A172 (cell line): ENCODE data around the gene TMEM175. TPM values are rescaled to one million over a fixed set of nuclear protein-coding genes. Genes with fewer than 3 reads are reported as not detected.

ENCODE experiments used
- DNase-seq: peaks from one replicate; pipeline ENCODE4 v3.0.0-alpha.2; 2015; ENCODE audit warnings: low spot score
- total RNA-seq: library from RNA; depleted of rRNA; stranded (reverse); fragments of >200 nt; shearing (Covaris generic); gene quantifications from 2 replicates; pipeline ENCODE4 v1.2.3, GENCODE V29; 2014

TMEM175 gene
- total RNA-seq, 1 experiment from 2014 or later = 27.5 TPM

DNA sequence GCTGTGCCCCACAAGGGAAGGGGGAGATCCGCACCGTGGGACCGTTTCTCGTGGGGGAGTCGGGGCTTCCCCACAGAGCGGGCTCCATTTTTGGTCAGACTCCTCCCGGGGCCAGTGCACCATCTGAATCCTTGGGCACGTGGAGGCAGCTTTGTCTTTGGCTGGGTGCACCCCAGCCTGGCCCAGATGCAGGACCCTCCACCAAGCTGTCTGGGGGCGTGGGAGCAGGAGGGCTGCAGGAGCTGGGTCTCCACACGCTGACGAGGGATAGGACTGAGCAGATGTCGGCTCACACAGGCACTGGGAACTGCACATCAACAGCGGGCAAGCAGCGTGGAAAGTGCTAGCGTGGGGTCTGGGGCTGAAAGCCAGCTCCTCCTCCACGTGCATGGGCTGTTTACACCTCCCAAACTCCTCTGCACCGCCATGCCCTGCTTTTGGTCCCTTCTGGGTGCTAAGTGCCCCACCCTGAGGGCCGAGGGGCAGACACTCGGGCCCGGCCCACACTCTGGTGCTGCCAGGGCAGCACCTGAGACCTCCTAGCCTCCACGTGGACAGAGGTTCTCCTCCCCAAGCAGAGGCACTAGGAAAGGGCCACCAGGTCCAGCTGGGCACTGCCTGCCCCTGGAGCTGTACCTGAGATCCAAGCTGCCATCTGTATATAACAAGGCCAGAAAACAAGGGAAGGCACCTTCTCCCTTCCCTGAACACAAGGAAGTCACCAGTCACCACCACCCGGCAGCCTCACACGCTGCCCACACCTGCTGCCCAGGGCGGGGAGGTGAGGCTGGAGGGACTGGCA is 27.3 kb downstream of the TMEM175 start:
- DNase-seq = no peak

DNA sequence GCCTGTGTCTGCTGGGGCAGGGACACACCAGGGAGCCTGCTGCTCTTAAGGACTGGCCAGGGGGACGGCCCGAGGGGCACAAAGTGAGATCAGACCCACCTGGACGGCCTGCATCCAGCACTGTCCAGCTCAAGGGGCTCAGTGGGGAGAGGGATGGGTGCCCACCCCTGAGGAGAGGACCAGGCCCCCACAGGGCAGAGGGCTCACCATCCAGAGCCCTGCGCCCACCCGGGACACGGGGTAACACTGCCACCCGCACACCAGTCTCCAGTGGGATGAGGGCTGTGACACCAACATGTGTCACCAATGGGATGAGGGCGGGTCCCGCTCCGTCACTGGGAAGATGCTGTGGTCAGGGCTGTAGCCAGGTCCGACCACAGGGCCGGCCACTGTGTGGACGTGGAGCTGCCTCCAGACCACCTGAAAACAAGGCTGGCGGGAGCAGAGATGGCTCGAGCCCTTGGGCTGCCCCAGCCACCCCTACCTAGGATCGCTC is 27.9 kb downstream of the TMEM175 start:
- no peak for DNase-seq

DNA sequence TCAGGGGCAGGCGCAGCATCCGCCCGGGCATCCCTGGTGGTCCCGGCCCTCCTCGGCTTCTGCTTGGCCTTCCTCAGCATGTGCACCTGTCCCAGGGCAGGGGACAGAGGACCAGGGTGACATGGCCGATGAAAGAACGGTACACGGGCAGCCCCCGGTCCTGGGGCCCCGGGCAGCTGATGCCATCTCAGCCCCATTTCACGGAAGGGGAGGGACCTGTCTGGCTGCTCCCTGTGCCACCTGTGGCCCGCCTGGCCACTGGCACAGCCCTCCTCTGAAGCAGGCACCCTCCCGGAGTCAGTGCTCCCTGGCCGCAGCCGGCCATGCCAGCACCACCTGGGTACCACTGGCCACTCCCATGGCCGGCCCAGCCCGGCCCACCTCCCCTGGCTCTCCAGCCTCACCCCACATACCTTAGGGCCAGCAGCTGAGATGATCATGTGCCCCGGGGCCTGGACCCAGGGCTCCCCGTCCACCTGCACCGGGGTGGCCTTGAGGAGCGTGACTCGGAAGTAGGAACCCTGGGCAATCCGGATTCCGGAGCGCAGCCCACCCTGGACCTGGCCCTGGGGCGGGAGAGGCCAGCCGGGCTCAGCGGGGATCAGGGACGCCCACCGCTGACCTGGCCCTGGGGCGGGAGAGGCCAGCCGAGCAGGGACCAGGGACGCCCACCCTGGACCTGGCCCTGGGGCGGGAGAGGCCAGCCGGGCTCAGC is 28.5 kb downstream of the TMEM175 start:
- no peak for DNase-seq

DNA sequence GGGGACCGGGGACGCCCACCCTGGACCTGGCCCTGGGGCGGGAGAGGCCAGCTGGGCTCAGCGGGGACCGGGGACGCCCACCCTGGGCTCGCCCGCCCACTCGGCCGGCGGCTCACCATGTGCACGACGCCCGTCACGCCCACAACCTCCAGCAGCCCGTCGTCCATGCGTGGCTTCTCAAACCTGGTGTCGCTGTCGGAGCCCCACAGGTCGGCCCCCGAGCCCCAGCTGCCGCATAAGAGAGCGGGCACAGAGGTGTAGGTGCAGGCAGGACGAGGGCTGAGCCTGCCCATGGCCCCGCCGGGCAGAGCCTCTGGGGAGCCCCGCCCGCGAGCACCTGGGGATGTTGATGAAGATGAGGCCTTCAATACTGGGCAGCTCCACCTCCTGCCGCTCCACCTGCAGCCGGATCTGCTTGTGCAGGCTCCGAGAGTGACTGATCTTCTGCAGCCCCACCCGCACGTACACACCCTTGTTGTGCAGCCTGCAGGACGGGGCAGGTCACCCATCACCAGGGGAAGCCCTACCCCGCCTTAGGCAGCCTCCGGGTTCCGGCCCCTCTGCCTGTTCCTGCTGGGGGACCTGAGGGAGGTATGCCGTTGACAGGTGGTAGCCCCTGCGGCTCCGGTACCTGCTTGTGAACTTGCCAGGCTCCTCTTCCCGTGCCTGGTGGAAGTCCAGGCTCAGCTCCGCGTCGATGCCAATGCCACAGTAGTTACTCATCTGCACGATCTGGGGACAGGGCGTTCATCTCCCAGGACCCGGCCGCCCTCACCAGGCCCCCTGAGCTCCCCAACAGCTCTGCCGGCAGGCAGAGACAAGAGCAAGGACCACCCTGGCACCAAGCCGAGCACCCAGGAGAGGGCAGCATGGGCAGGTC is 29.3 kb downstream of the TMEM175 start:
- no peak for DNase-seq

DNA sequence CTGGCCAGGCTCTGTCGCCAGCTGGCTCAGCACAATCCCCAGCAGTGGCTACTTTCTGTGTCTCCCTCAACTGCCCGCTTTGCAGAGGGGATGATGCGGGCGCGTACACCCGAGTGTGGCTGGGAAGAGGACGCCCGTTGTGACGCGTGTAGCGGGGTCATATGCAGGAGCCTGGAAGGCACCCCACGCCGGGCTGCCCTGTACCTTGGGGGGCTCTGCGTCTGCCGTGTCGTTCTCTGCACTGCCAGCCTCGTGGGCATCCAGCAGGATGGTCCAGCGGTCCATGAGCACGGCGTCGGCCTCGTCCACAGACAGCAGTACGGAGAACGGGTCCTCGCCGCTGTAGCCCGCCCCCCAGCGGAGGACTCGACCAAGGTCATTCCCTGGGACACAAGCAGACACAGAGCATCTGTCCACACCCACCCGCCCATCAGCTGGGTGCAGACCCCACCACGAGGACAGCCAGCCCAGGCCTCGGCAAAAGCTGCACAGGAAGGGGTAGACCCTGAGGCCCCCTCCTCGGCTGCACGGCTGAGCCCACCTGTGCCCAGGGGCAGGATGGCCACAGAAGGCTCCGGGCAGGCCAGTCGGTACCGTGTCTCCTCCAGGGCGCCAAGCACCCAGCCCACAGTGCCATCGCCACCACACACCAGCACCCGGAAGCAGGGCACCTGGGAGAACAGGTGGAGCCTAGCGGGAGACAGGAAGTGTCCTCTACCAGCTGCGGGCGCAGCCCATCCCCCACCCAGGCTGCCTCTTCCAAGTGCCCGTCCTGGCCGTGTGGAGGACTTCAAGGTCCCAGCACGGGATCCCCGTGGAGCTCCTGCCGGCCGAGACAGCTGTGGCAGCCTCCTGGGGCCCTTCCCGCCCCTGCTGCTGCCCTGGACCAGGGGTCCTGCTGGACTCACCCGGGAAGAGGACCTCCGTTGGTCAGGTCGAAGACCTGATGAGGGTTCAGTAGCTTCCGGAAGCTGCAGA is 30.3 kb downstream of the TMEM175 start:
- DNase-seq = no peak

DNA sequence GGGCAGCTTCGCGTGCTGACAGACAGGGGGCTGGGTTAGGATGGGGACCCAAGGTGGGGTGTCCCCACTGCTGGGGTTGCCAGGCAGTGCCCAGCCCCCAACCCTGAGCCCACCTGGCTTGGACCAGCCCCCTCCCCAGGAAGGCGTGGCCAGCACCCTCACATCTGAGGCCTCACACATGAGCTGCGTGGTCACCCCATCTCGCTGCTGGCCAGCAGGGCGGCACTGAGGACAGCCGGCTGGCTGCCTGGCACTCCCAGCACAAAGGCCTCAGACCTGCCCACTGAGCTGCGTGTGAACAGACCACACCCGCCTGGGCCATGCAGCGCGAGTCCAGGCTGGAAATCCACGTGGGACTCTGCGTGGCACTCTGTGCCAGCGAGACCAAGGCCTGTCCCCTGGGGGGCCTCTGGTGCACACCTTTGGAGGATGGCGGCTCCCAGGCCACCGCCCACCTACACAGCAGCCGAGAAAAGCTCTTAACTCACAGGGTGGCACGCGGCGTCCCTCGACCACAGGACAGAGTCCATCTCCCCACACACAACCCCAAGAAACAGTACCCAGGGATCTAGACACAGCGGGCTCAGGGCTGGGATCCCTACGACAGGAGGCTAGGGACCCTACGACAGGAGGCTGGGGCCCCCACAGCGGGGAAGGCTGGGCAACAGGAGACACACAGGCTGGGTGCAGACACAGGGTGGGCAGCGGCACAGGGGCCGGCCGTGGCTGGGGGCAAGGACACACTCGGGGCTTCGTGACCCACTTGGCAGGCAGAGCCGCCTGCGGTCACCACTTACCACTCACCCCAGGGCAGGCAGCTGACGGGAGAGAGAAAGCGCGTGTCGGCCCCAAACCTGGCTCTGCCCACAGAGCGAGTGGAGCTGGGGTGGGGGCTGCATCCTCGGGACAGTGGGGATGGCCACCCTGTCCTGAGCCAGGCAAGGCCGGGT is 31.3 kb downstream of the TMEM175 start:
- DNase-seq = no peak

DNA sequence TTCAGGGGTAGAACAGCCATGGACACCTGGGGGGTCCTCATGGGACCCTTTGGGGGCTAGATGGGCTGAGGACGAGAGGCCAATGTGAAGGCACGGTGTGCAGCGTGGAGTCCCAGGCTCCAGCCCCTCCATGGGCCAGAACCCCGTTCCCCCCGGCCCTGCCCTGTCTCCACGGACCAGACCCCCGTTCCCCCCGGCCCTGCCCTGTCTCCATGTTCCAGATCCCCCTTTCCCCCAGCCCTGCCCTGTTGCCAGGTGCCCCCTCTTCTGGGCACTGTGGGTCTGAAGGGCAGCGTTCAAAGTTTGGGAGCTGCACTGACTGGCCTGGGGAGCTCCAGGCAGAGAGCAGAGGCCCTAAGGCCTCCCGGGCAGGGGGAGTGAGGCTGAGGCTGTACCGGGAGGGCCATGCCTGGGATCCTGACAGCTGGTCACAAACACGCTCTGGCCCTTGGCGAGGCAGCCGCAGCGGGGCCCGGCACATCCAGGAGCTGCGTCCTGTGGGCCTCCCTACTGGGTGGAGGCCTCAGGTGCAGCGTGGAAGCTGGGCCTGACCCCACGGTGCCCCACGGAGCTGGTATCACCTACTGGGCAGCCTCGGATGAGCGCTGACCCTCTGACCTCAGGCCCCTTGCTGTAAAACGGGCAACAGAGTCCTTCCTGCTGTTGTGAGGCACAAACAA is 32.2 kb downstream of the TMEM175 start:
- DNase-seq = no peak

DNA sequence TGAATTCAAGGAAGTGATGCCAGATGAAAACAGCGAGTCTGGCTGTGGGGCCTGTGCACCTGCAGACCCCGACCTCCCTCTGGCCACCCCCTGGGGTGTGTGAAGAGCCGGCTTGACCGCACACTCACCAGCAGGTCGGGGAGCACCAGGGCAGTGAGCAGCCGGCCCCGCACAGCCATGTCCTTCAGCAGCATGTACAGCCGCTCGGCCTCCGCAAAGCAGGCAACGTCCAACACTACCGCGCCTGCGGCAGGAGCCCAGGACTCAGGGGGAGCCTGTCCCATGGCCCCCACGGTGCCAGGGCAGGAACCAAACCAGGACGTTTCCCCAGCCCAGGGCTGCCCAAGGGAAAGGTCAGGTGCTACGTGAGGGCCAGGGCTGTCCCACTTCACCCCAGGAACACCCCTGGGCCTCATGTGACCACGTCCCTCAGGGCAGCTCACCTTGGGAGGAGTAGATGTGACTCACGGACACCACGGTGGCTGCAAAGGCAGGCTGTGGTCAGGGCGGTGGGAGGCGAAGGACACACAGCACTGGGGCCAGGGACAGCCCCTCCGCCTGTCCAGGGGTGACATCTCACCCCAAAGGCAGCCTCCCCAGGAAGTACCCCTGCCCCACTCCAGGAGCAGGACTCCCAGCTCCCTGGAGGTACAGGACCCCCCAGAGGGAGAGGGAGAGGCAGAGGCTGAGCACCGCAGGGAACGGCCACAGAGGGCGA is 32.9 kb downstream of the TMEM175 start:
- no peak for DNase-seq

DNA sequence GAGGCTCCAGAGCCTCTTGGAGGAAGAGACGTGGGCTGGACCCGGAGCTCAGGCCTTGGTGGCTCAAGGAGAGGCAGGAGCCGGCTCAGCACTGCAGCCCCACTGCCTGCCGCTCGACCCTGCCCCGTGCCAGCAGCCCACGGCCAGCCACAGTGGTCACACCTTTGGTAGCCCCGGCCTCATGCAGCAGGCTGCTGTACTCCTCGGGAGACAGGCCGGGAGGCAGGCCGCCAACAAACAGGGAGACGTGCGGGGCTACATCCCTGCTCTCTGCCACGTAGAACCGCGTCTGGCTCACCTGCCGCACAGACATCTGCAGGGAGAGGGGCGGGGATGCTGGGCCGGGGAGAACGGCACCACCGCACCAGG is 33.5 kb downstream of the TMEM175 start:
- DNase-seq = no peak

DNA sequence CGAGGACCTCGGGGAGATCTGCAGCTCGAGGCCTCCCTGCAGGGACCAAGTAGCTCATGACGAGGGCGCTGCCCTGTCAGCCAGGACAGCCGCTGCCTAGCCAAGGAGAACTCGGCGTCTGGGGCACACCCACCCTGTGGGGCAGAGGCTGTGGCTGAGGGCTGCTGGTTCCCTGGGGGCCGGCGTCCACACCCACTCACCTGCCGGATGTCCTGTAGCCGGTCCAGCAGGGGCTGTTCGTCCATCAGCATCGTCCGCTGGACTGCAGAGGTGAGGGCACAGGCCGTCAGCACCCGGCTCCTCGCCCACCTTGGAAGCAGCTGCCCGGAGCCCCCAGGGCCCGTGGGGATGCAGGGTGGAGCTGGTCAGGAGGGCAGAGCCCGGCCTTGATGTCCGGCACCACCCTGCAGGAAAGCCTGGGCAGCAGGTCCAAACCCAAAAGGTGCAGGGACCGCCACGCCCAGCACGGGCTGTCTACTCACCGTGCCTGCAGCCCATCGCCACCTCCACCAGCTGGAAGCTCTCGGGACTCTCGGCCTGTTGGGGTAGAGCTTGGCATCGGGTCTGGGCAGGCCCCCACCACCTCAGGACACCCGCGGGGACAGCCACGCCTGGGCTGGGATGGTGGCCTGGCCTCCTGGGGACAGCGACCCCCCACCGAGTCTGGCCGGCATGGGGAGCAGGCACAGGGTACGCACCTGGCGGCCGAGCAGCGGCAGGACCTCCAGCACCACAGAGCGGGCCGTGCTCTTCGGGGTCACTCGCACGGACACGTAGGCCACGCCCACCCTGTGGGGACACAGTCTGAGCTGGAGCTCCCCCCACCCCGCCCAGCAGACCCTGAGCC is 34.2 kb downstream of the TMEM175 start:
- DNase-seq = no peak

DNA sequence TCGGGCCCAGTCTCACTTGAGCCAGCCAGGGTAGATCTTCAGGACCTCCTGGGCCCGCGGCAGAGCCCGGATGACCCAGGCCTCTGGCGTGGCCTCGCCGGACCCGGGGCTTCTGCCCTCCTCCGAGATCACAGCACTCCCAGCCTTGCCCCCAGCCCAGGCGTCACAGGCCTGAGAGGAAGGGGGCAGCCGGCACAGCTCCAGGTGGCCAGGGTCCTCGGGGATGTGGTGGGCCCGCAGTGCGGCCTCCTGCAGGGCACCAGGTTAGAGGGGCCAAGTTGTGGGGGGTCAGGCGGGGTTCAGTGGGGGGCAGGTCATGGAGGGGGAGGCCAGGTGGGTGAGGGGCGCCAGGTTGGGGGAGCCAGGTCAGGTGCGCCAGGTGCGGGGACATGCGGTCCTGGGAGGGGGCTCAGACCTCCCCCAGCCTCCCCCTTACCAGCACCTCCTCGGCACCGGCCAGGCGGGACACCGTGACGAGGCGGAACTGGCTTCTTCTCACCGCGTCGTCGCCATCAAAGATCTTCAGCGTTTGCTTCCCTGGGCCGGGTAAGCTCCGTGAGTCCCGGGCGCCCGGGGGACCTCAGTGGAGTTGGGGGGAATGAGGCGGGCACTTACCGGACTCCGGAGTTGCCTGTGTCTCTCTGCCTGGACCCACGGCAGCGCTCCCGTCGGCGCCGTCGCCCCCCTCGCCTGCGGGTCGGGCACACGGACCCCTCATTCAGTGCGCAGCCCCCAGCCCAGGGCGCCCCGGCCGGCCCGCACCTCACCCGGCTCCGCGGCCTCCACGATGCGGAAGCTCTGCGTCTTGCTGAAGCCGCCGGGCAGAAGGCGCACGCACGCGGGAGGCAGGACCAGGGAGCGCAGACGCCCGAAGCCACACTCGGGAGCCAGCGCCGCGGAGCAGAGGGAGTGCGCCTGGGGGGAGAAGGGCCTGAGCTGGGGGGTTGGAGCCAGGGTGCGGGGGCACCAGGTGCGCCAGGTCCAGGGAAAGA is 35.1 kb downstream of the TMEM175 start:
- DNase-seq = no peak

DNA sequence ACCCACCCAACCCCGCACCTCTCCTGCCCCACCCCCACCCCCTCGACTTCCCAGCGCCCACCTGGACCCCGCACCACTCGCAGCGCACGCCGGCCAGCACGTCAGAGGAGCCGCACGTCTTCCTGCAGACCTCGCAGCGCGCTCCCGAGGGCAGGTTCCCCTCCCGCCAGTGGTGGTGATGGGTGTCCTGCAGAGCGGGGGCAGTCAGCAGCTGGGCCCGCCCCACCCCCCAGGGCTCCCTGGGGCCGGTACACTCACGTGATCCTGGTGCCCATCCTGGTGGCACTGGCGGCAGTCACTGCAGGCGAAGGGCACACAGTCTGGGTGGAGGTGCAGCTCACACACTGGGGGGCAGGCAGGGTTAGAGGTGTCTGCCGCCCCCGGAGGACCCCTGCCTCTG is 36.0 kb downstream of the TMEM175 start:
- DNase-seq = no peak

DNA sequence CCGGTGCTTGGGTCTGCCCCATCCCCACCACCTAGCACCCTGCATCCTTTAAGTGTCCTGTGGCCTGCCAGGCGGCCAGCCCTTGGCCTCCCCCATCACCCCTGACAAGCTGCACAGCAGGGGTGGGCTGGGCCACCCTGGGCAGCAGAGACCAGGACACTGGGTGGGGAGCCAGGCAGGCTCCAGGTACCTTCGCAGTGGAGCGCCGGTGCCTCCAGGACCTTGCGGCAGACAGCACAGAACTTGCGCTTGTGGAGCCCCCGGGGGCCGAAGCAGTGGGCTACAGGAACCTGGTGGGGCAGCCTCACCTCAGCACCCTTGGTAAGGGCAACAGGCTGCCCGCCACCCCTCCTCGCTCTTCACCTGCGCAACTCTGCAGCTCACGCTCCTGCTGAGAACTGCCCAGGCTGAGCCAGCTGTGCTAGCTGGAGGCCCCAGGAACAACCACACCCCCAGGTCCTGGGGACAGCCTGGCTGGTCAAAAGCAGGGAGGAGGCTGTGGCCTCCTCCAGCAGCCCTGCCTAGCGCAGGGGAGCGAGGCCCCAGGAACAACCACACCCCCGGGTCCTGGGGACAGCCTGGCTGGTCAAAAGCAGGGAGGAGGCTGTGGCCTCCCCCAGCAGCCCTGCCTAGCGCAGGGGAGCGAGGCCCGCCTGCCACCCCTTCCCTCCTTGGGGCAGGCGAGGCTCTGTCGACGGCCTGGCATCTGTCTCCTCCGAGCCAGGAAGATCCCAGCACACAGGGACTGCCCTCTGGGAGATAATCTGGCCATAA is 36.5 kb downstream of the TMEM175 start:
- DNase-seq = no peak

DNA sequence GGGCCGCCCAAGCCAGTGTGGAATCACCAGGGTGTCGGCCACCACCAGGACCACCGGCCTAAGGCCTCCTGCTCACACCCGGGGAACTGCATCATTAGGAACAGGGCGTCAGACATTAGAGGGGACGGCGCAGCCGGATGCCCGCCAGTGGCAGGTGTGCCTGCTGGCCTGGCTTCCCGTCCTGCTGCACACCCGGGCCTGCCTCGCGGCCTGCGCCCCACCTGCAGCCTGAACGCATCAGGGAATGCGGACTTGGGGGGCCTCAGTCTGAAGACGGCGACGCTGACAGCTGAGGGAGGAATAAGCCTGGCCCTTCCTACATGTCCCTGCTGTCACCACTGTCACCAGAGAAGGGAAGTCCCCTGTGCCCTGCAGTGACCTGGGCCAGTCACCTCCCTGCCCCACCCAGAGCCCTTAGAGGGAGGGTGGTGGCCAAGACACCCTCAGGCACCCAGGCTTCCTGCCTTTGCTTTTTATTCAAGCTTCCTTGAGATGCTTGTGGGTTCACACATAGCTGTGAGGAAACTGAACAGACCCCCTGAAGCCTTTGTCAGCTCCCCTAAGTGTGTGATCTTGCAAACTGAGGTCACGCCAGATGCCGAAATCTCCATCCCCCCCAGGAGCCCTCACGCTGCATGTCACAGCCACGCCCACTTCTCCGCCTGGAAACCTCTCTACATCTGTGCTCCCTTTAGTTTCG is 37.9 kb downstream of the TMEM175 start:
- DNase-seq = no peak
